ENCODE results near the gene TEAD1. TPM values are rescaled to one million over a fixed set of nuclear protein-coding genes. Genes with fewer than 3 reads are reported as not detected.

TEAD1 gene
- total and polyA plus RNA-seq, 10 of the 15 experiments (the other 5 are each of a cell fraction or from before 2014, with no cell fraction given), result 0.01 to 0.59 (median 0.04) TPM; not detected in 6

- intact Hi-C loops (cut with micrococcal nuclease; ENCODE audit: unreplicated experiment) (loop anchor here (1.0 to 10.0 kb wide), 8 partner anchors 150 to 500 kb away; partner anchors contain the start of gene BTBD10), in situ Hi-C loops (cut with MboI) (loop anchor here (5.0 to 25.0 kb wide), 3 partner anchors 223 to 378 kb away; no protein-coding TSS in a partner anchor)
- ChIA-PET CTCF (interaction anchor here (0.6 to 11.6 kb wide), 31 partner anchors 9 to 420 kb away, joined by 3 to 201 read pairs (median 5); no protein-coding TSS in a partner anchor), SMC1A (ENCODE audit: uncharacterized antibody, unreplicated experiment) (interaction anchor here (0.7 to 6.0 kb wide), 27 partner anchors 10 to 370 kb away, joined by 3 to 106 read pairs (median 4); no protein-coding TSS in a partner anchor), POLR2A (interaction anchor here (0.5 kb wide), 1 partner anchor 268 kb away, joined by 6 read pairs; no protein-coding TSS in a partner anchor), RAD21 (ENCODE audit: unreplicated experiment) (interaction anchor here (1.0 to 8.5 kb wide), 17 partner anchors 34 to 373 kb away, joined by 3 to 84 read pairs (median 5); no protein-coding TSS in a partner anchor)
- no peaks in the 10 kb centered on the region for H4K20me1 ChIP-seq (ENCODE audit: control insufficient read depth, insufficient read depth)
- no peak overlapping the region for H3K9ac ChIP-seq (ENCODE audit: control insufficient read depth, insufficient read depth, low read length)
- no peak for DNase-seq (ENCODE audit: low read depth, low spot score)
- no peaks in the 10 kb centered on the region for H3K79me2 ChIP-seq (ENCODE audit: control insufficient read depth, insufficient read depth, low read length)
- H3K36me3 ChIP-seq (ENCODE audit: control insufficient read depth in 2 of 2, insufficient read depth in 2 of 2, low read length in 1 of 2), result no peaks in the 10 kb centered on the region
- no TSS peak for BruUV-seq (replicated peaks)
- no peaks in the 10 kb centered on the region for H3K4me1 ChIP-seq (ENCODE audit: control insufficient read depth, insufficient read depth, low read length)
- H3K27ac ChIP-seq (ENCODE audit: control insufficient read depth, insufficient read depth), result no peak overlapping the region
- peak; percentile 18; the same call in 2 of the 3 replicates for ATAC-seq
- TF ChIP-seq SKIL (IDR thresholded peaks at IDR 0.05; ENCODE audit: low read depth, poor library complexity, severe bottlenecking), result no peak
- TF ChIP-seq ZNF207 (IDR thresholded peaks at IDR 0.05; ENCODE audit: borderline replicate concordance), result no peak
- no peak for TF ChIP-seq PAX5 (IDR thresholded peaks at IDR 0.05; ENCODE audit: borderline replicate concordance, low read depth, low read length)
- no peak for TF ChIP-seq RFX5 (IDR thresholded peaks at IDR 0.05; ENCODE audit: low read depth, low read length)
- TF ChIP-seq MAX (IDR thresholded peaks at IDR 0.05; ENCODE audit: low read depth, low read length), result no peak
- TF ChIP-seq ATF2 (IDR thresholded peaks at IDR 0.05; ENCODE audit: low read length), result no peak
- no peak for TF ChIP-seq HDAC6 (IDR thresholded peaks at IDR 0.05; ENCODE audit: unreplicated experiment)
- no peak for TF ChIP-seq CTCF (IDR thresholded peaks at IDR 0.05 in 2 of 3, conservative IDR thresholded peaks at IDR 0.05 in 1 of 3; ENCODE audit: control insufficient read depth in 2 of 3, extremely low read depth in 1 of 3, insufficient read depth in 1 of 3, low read depth in 3 of 3, low read length in 3 of 3)
- TF ChIP-seq PRDM15 (CRISPR knock-in tag; IDR thresholded peaks at IDR 0.05), result no peak
- no peak for TF ChIP-seq HDAC2 (IDR thresholded peaks at IDR 0.05)
- TF ChIP-seq MEF2A (IDR thresholded peaks at IDR 0.05; ENCODE audit: insufficient read depth, low read depth, low read length), result no peak
- TF ChIP-seq POLR2AphosphoS2 (IDR thresholded peaks at IDR 0.05; ENCODE audit: low read depth, low read length), result no peak
- no peak overlapping the region for H3K4me2 ChIP-seq (ENCODE audit: control insufficient read depth, insufficient read depth)
- no peak overlapping the region for H3K4me3 ChIP-seq
- H3K9me3 ChIP-seq (replicated peaks; ENCODE audit: control insufficient read depth, insufficient read depth, low read length), result no peaks in the 10 kb centered on the region
- no peak overlapping the region for H2AFZ ChIP-seq (ENCODE audit: control insufficient read depth, low read depth, low read length)
- WGBS (ENCODE audit: insufficient coverage, insufficient replicate concordance, low lambda C conversion rate, missing lambda C conversion rate), result 56% methylated on average over 7 of the region's 7 CpGs
- FAIRE-seq, result no peak
- no peaks in the 10 kb centered on the region for H3K27me3 ChIP-seq (replicated peaks in 1 of 2; ENCODE audit: control insufficient read depth in 2 of 2, insufficient read depth in 2 of 2, low read length in 1 of 2)
These were observed 290.4 kb downstream of the TEAD1 start for GRCh38 chr11:12964650-12965049.
